Adrenal gland (tissue), 12 donors: ENCODE measurements around the gene CKAP5. TPM values are rescaled to one million over a fixed set of nuclear protein-coding genes. Genes with fewer than 3 reads are reported as not detected.

Experiments
- DNase-seq, 7 donors: peaks; one replicate each; pipeline ENCODE4 v3.0.0-alpha.2; 2019 to 2020
- H3K27ac ChIP-seq, 5 donors: fragments of 200-600 bp; sonication (generic) in 4 of 5; 1 replicate in 3 of 5; 2 replicates in 2 of 5; pipeline versions ENCODE4 v1.5.1 to v1.8.0; 2016 to 2020; ENCODE audit warnings: mild to moderate bottlenecking in 1 of 5
- H3K27me3 ChIP-seq: fragments of 200-600 bp; 2 replicates; pipeline ENCODE4 v1.8.0; 2021
- H3K36me3 ChIP-seq, 2 donors: fragments of 200-600 bp; replicated peaks in 1 of 2; 1 replicate in 1 of 2; 2 replicates in 1 of 2; pipeline versions ENCODE4 v1.5.1 to v1.8.0; 2018 to 2022
- H3K4me1 ChIP-seq, 2 donors: fragments of 200-600 bp; replicated peaks in 1 of 2; 1 replicate in 1 of 2; 2 replicates in 1 of 2; pipeline versions ENCODE4 v1.5.1 to v1.8.0; 2018 to 2021
- H3K4me3 ChIP-seq, 4 donors: fragments of 200-600 bp; sonication (generic) in 3 of 4; one replicate each; pipeline ENCODE4 v1.5.1; 2016 to 2018
- H3K9me3 ChIP-seq, 3 donors: fragments of 200-600 bp; sonication (generic) in 1 of 3; replicated peaks in 1 of 3; 1 replicate in 2 of 3; 2 replicates in 1 of 3; pipeline versions ENCODE4 v1.5.1 to v1.8.0; 2016 to 2021
- POLR2A ChIP-seq, 2 donors: fragments of 450-650 bp; IDR thresholded peaks; one replicate each; pipeline ENCODE4 v1.6.1; 2017; ENCODE audit warnings: antibody characterized with exemption in 2 of 2, mild to moderate bottlenecking in 2 of 2, moderate library complexity in 1 of 2
- WGBS, 4 donors: extraction: QIAGEN DNeasy Blood & Tissue Kit in 2 of 4; methylation state at CpG; one replicate each; pipeline versions ENCODE4 v1.1.5 to v1.1.7; 2013 to 2017; 5-methylcytosine and 5-hydroxymethylcytosine counted together
- intact Hi-C, 2 donors: fragments of 100-400 bp; cut with DNase I; formaldehyde crosslinking; loops; one replicate each; pipeline versions ENCODE4 v1.14.1 to v1.15.0; 2022 to 2023
- polyA plus RNA-seq, 3 donors: library from polyadenylated mRNA; stranded (reverse); fragments of 200-250 nt in 2 of 3; fragments of 350-450 nt in 1 of 3; fragmentation: Illumina TruSeq in 1 of 3; extraction: RNeasy Lipid Tissue Mini Kit (QIAGEN cat#74804) in 1 of 3; gene quantifications; one replicate each; pipeline ENCODE4 v1.2.3, GENCODE V29; 2013 to 2014
- total RNA-seq, 9 donors: library from RNA; depleted of rRNA in 4 of 9; stranded (reverse); fragments of >200 nt in 4 of 9; fragments of 120-200 nt in 1 of 9; fragmentation: NEBNext Ultra II Directional in 1 of 9; extraction: Animal tissue kit (Norgen Biotek cat#: 25700) in 1 of 9; gene quantifications; one replicate each; pipeline versions ENCODE4 v1.1.0 to v1.2.4, GENCODE V29; 2013 to 2023
- TF ChIP-seq, protein P1 (sequence below), 6 experiments: fragments of 450-650 bp in 4 of 6; fragments of 200-600 bp in 2 of 6; sonication (generic) in 1 of 6; IDR thresholded peaks; 1 replicate in 5 of 6; 2 replicates in 1 of 6; pipeline versions ENCODE4 v1.5.1 to v1.8.0; 2016 to 2021; ENCODE audit warnings: antibody characterized with exemption in 6 of 6, mild to moderate bottlenecking in 2 of 6, moderate library complexity in 1 of 6
- donor health status: healthy with polysubstance abuse.
- donor health status: Bipolar disorder and iron deficiency.
- donor health status: DM: yes; HTN: yes; CAD: no.
- donor health status: DM: no; HTN: no; CAD: no.
- donor health status: DM: no; HTN: no; CAD: no.
- donor health status: DM: yes; HTN: yes; CAD: no.

Gene CKAP5
- total and polyA plus RNA-seq, 12 donors = 18.0 to 174 (median 97.6) TPM

DNA sequence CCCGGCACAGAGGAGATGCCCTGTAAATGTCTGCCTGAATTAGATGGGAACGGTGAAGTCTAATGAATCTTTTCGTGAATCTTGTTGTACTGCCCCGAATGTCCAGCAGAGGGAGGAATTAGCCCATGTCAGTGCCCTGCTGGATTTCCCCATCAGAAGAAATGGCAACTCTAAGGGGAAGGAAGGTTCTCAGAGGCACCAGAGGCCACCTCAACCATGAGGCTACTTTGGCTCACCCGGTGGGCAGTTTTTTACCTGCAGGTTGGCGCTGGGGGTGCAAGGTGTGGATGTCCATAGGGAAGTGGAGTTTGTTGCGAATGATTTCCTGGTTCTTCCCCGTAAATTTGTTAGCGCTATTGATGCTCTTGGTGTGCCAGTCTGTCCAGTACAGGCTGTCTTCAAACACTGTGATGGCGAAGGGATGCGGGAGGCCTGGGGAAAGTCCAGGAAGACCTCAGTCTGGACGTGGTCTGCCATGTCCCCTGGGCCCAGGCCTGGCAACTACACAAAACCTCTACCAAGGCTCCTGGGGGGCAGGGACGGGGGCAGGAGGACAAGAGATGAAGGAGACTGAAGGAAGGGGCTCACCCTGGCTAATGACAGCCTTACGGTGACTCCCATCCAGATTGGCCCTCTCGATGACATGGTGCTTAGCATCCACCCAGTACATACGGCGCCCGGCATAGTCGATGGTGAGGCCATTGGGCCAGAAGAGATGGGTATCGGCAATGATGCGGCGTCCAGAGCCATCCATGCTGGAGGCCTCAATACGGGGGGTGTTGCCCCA, 43.8 kb upstream of the CKAP5 start:
- Histone ChIP-seq H3K9me3 (no peaks in the 10 kb centered on the region), H3K36me3 (no peaks in the 10 kb centered on the region), H3K4me3 (no peak overlapping the region), H3K4me1 (no peaks in the 10 kb centered on the region), H3K27ac (no peak overlapping the region), H3K27me3 (no peaks in the 10 kb centered on the region)
- intact Hi-C loops = loop anchor here (2.0 to 10.0 kb wide), 3 partner anchors 262 to 455 kb away; no protein-coding TSS in a partner anchor
- 59 to 65% (median 64%) methylated on average over 19 to 23 of the region's 23 CpGs for WGBS, 4 donors
- TF ChIP-seq, protein P1, sequence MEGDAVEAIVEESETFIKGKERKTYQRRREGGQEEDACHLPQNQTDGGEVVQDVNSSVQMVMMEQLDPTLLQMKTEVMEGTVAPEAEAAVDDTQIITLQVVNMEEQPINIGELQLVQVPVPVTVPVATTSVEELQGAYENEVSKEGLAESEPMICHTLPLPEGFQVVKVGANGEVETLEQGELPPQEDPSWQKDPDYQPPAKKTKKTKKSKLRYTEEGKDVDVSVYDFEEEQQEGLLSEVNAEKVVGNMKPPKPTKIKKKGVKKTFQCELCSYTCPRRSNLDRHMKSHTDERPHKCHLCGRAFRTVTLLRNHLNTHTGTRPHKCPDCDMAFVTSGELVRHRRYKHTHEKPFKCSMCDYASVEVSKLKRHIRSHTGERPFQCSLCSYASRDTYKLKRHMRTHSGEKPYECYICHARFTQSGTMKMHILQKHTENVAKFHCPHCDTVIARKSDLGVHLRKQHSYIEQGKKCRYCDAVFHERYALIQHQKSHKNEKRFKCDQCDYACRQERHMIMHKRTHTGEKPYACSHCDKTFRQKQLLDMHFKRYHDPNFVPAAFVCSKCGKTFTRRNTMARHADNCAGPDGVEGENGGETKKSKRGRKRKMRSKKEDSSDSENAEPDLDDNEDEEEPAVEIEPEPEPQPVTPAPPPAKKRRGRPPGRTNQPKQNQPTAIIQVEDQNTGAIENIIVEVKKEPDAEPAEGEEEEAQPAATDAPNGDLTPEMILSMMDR (IDR thresholded peaks at IDR 0.05) = peak; percentile 81 to 96 (median 94)
- no peak for TF ChIP-seq POLR2A (IDR thresholded peaks at IDR 0.05)
- DNase-seq = peak; percentile 66 to 92 (median 80)

DNA sequence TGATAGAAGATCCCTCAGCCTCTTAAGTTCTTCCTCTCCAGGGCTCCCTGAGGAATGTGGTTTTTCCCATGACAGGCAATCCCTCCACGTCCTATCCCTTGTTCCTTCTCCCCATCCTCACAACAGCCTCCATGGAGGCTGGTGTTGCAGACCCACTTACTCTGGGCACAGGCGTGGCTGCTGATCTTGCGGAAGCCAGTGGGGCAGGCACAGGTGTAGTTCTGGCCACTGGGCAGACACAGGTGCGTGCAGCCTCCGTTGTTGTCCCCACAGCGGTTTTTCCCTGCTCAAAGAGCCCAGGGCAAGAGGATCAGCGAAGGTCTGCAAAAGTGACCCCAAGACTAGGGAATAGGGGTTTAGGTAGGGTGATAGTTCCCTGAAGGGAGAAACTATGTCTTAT, 43.2 kb upstream of the CKAP5 start:
- Histone ChIP-seq H3K27ac (no peak overlapping the region), H3K9me3 (no peaks in the 10 kb centered on the region), H3K4me1 (no peaks in the 10 kb centered on the region), H3K27me3 (no peaks in the 10 kb centered on the region), H3K4me3 (no peak overlapping the region), H3K36me3 (no peaks in the 10 kb centered on the region)
- TF ChIP-seq, protein P1 (IDR thresholded peaks at IDR 0.05) = no peak
- TF ChIP-seq POLR2A (IDR thresholded peaks at IDR 0.05) = no peak
- intact Hi-C loops = loop anchor here (2.0 to 5.0 kb wide), 2 partner anchors 263 to 264 kb away; no protein-coding TSS in a partner anchor
- no peak for DNase-seq
- 65 to 82% (median 74%) methylated on average over 7 of the region's 7 CpGs for WGBS, 4 donors

DNA sequence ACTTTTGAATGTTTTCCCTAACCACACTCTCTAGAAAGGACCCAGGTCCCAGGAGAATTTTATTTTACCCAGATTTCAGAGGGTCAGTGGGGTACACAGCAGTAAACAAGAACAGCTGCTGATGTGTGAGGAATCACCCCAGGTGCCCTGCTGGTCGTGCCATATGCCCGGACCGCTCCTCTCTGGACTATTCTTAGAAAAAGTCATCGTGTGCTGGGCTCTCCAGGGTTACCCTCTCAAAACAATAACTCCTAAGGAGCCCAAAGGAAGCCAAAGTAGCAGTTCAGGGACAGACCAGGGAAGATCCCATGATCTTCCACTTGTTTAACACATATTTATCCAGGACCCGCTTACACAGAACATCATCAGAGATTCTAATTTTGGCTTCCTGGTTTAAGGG, 42.6 kb upstream of the CKAP5 start:
- 85 to 92% (median 89%) methylated on average over 5 of the region's 5 CpGs for WGBS, 4 donors
- no peak overlapping the region for H3K4me3 ChIP-seq
- H3K9me3 ChIP-seq = no peaks in the 10 kb centered on the region
- H3K4me1 ChIP-seq = no peaks in the 10 kb centered on the region
- no peaks in the 10 kb centered on the region for H3K27me3 ChIP-seq
- TF ChIP-seq POLR2A (IDR thresholded peaks at IDR 0.05) = no peak
- TF ChIP-seq, protein P1 (IDR thresholded peaks at IDR 0.05) = no peak
- no peak overlapping the region for H3K27ac ChIP-seq
- DNase-seq = no peak
- peaks cover 0 to 4% of the 10 kb centered on the region in 2 donors for H3K36me3 ChIP-seq
- intact Hi-C loops = loop anchor here (2.0 to 5.0 kb wide), 2 partner anchors 264 kb away; no protein-coding TSS in a partner anchor

DNA sequence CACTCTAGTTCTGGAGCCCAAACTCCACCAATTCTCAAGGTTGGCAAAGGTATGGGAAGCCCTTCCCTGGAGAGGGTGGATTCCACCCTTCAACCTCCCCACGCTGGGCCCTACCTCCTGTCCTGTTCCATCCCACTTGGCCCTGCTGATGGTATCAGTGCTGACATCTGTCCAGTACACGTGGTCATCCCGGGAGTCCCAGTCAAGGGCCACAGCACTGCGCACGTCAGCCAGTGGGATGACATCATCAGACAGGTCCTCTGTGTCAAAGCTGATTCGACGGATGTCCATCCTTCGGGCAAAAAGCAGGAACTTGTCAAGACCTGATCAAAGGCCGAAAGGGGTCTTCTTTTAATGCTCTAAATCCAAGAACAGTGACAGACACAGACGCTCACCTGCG, 40.1 kb upstream of the CKAP5 start:
- no peak for DNase-seq
- TF ChIP-seq POLR2A (IDR thresholded peaks at IDR 0.05) = no peak
- TF ChIP-seq, protein P1 (IDR thresholded peaks at IDR 0.05) = no peak
- WGBS, 4 donors = 89 to 94% (median 92%) methylated on average over 7 to 11 of the region's 11 CpGs

More for the DNA sequence above, 40.1 kb upstream of the CKAP5 start:
- no peaks in the 10 kb centered on the region for H3K4me1 ChIP-seq
- intact Hi-C loops = loop anchor here in 1 of 2 donors (5.0 kb wide), 1 partner anchor 266 kb away; no protein-coding TSS in a partner anchor
- H3K27me3 ChIP-seq = no peaks in the 10 kb centered on the region
- peaks cover 0 to 9% of the 10 kb centered on the region in 2 donors for H3K36me3 ChIP-seq
- H3K4me3 ChIP-seq = no peak overlapping the region
- H3K9me3 ChIP-seq = no peaks in the 10 kb centered on the region
- no peak overlapping the region for H3K27ac ChIP-seq
